ENCODE results near the gene KCNJ11. TPM values are rescaled to one million over a fixed set of nuclear protein-coding genes. Genes with fewer than 3 reads are reported as not detected.

The KCNJ11 gene
- total and polyA plus RNA-seq, 2 of the 8 experiments (the other 6 are each of a cell fraction or from before 2014, with no cell fraction given): 3.8 to 6.3 TPM

GRCh38 chr11:17403980-17404759, 15.7 kb upstream of the KCNJ11 start:
- TF ChIP-seq SP2 (IDR thresholded peaks at IDR 0.05; ENCODE audit: low read length) (no peak), MAFK (IDR thresholded peaks at IDR 0.05; ENCODE audit: low read depth, low read length) (no peak), CBX8 (IDR thresholded peaks at IDR 0.05; ENCODE audit: borderline replicate concordance, low read depth, low read length) (no peak), FOSL1 (IDR thresholded peaks at IDR 0.05; ENCODE audit: insufficient read depth, low read depth, low read length) (no peak), GTF2F1 (IDR thresholded peaks at IDR 0.05; ENCODE audit: borderline replicate concordance, low read depth, low read length) (no peak), HDAC2 (IDR thresholded peaks at IDR 0.05; ENCODE audit: borderline replicate concordance in 1 of 2, low read depth in 2 of 2, low read length in 2 of 2) (no peak), POLR2AphosphoS5 (IDR thresholded peaks at IDR 0.05; ENCODE audit: low read depth, low read length) (no peak), MAX (IDR thresholded peaks at IDR 0.05) (no peak)
- TF ChIP-seq, protein P1, sequence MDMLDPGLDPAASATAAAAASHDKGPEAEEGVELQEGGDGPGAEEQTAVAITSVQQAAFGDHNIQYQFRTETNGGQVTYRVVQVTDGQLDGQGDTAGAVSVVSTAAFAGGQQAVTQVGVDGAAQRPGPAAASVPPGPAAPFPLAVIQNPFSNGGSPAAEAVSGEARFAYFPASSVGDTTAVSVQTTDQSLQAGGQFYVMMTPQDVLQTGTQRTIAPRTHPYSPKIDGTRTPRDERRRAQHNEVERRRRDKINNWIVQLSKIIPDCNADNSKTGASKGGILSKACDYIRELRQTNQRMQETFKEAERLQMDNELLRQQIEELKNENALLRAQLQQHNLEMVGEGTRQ (IDR thresholded peaks at IDR 0.05; ENCODE audit: low read length): no peak
- H3K23ac ChIP-seq (ENCODE audit: insufficient read length): no peak overlapping the region
- H3K23me2 ChIP-seq (ENCODE audit: low read depth, low read length): no peaks in the 10 kb centered on the region
- no peaks in the 10 kb centered on the region for H3K36me3 ChIP-seq (ENCODE audit: control insufficient read depth in 2 of 4, insufficient read depth in 4 of 4, low read length in 3 of 4)
- H3K14ac ChIP-seq (ENCODE audit: insufficient read length): no peak overlapping the region
- no peak overlapping the region for H2AFZ ChIP-seq (ENCODE audit: low read length)
- H3K4me1 ChIP-seq (replicated peaks in 1 of 4; ENCODE audit: control insufficient read depth in 3 of 4, insufficient read depth in 4 of 4, low read length in 3 of 4): no peaks in the 10 kb centered on the region
- no peak overlapping the region for H2BK15ac ChIP-seq (ENCODE audit: low read length)
- no peak overlapping the region for H2AK5ac ChIP-seq (ENCODE audit: low read depth, low read length)
- no peak for DNase-seq (ENCODE audit: low read depth in 1 of 2, low spot score in 2 of 2)
- H3K27ac ChIP-seq (ENCODE audit: low read depth, low read length): no peak overlapping the region
- no peak overlapping the region for H3K56ac ChIP-seq (replicated peaks; ENCODE audit: insufficient read length, low read depth, low read length)
- H2BK5ac ChIP-seq (ENCODE audit: low read depth, low read length): no peak overlapping the region
- FAIRE-seq: no peak
- H2BK120ac ChIP-seq (replicated peaks; ENCODE audit: low read depth, low read length): no peak overlapping the region
- WGBS, 2 experiments (ENCODE audit: extremely low coverage in 1 of 2, insufficient coverage in 1 of 2, insufficient read length in 1 of 2, insufficient replicate concordance in 2 of 2, low coverage in 1 of 2, low lambda C conversion rate in 2 of 2, missing lambda C conversion rate in 1 of 2): 89% methylated on average over 18 of the region's 18 CpGs; no CpG with 5 or more reads in 1 of the 2 experiments
- no peak overlapping the region for H3K9ac ChIP-seq (replicated peaks in 1 of 4; ENCODE audit: extremely low read depth in 1 of 4, low read depth in 3 of 4, low read length in 3 of 4)
- no peak overlapping the region for H2BK12ac ChIP-seq (ENCODE audit: low read depth, low read length)
- no peak overlapping the region for H2BK20ac ChIP-seq (ENCODE audit: low read length)
- no peak overlapping the region for H3K4me3 ChIP-seq (ENCODE audit: extremely low read depth in 1 of 4, insufficient read depth in 2 of 4, low read depth in 3 of 4, low read length in 4 of 4)
- no peak overlapping the region for H4K5ac ChIP-seq (ENCODE audit: insufficient read length, low read depth, low read length)
- H3K4ac ChIP-seq (replicated peaks; ENCODE audit: insufficient read length, low read depth, low read length): no peak overlapping the region
- H3K4me2 ChIP-seq (ENCODE audit: insufficient read depth in 1 of 2, low read depth in 2 of 2, low read length in 2 of 2): no peak overlapping the region
- H4K8ac ChIP-seq (ENCODE audit: extremely low read depth, insufficient read depth, low read length): no peak overlapping the region
- no peak overlapping the region for H4K91ac ChIP-seq (replicated peaks; ENCODE audit: insufficient read length, low read length)
- ChIA-PET POLR2A (ENCODE audit: partially characterized antibody) (interaction anchor here (1.4 kb wide), 1 partner anchor 61 kb away, joined by 3 read pairs; no protein-coding TSS in a partner anchor), CTCF (ENCODE audit: partially characterized antibody) (interaction anchor here (0.8 to 38.8 kb wide), 11 partner anchors 7 to 108 kb away, joined by 3 to 1414 read pairs (median 10); no protein-coding TSS in a partner anchor)
- H3K27me3 ChIP-seq (replicated peaks in 1 of 4; ENCODE audit: control insufficient read depth in 3 of 4, extremely low read depth in 1 of 4, insufficient read depth in 3 of 4, low read length in 3 of 4): no peaks in the 10 kb centered on the region
- H3K79me1 ChIP-seq (ENCODE audit: low read depth, low read length): no peaks in the 10 kb centered on the region
- no peaks in the 10 kb centered on the region for H3K79me2 ChIP-seq (ENCODE audit: control insufficient read depth in 1 of 2, insufficient read depth in 2 of 2, low read length in 2 of 2)
- no peak overlapping the region for H3K18ac ChIP-seq (ENCODE audit: extremely low read depth, low read length)
- H4K20me1 ChIP-seq (replicated peaks in 1 of 2; ENCODE audit: control insufficient read depth in 1 of 2, insufficient read depth in 2 of 2, low read length in 2 of 2): no peaks in the 10 kb centered on the region
- no peaks in the 10 kb centered on the region for H3K9me3 ChIP-seq (ENCODE audit: insufficient read depth in 2 of 2, low read depth in 1 of 2, low read length in 1 of 2)
